Effector memory CD8-positive, alpha-beta T cell (primary cell): ENCODE results near the gene PPARG.
A peak's percentile ranks its signal among the peaks of the same experiment; 100 is the strongest.

Experiments used
- ATAC-seq: fragments of 150-1000 bp; cut with Tn5 transposase; replicated peaks from 2 replicates; pipeline ENCODE4 v1.10.0; 2021; ENCODE audit warnings: mild to moderate bottlenecking, moderate library complexity
- DNase-seq, 3 experiments: peaks; one replicate each; pipeline ENCODE4 v3.0.0; 2021
- H3K27ac Mint-ChIP-seq, 2 donors: one replicate each; pipeline ENCODE4 v1.8.0; 2022; ENCODE audit warnings: mild to moderate bottlenecking in 2 of 2, mixed read lengths in 2 of 2, moderate library complexity in 2 of 2
- H3K27me3 Mint-ChIP-seq, 2 donors: one replicate each; pipeline ENCODE4 v1.8.0; 2022; ENCODE audit warnings: mixed read lengths in 2 of 2
- H3K36me3 Mint-ChIP-seq: one replicate; pipeline ENCODE4 v1.8.0; 2022; ENCODE audit warnings: mild to moderate bottlenecking, moderate library complexity, mixed read lengths; ENCODE audit not compliant: insufficient read depth
- H3K4me1 Mint-ChIP-seq, 2 donors: one replicate each; pipeline ENCODE4 v1.8.0; 2022; ENCODE audit warnings: low read depth in 2 of 2, mixed read lengths in 2 of 2
- H3K4me3 Mint-ChIP-seq, 2 donors: one replicate each; pipeline ENCODE4 v1.8.0; 2022; ENCODE audit warnings: mild to moderate bottlenecking in 2 of 2, mixed read lengths in 2 of 2, moderate library complexity in 2 of 2
- H3K9me3 Mint-ChIP-seq, 2 donors: one replicate each; pipeline ENCODE4 v1.8.0; 2022; ENCODE audit warnings: mixed read lengths in 2 of 2

Gene PPARG

DNA sequence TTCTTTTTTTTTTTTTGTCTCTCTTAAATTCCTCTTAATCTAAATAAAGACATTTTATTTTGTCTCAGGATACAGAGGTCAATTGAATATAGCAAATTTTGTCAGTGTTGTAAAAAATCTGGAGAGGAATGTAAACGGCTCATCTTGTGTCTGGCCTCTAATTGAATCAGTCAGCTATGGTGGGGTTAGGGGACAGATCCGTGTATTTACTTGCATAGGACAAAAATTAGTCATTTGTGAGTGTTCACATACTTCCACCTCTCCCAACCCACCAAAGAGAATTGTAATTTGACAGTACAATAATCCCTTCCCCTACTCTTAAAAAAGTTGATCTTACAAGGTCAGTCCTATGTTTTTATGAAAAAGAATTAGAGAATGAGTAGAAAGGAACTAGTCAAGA is 18.3 kb downstream of the PPARG start:
- Mint-ChIP-seq H3K4me1 (no peaks in the 10 kb centered on the region), H3K27ac (no peak overlapping the region), H3K9me3 (no peaks in the 10 kb centered on the region), H3K27me3 (peaks cover 0 to 21% of the 10 kb centered on the region in 2 donors), H3K4me3 (no peak overlapping the region), H3K36me3 (no peaks in the 10 kb centered on the region)
- ATAC-seq, result no peak
- DNase-seq, result no peak

GRCh38 chr3:12308517-12308916 is 19.6 kb downstream of the PPARG start:
- ATAC-seq, result no peak
- Mint-ChIP-seq H3K4me3 (no peak overlapping the region), H3K27me3 (peaks cover 0 to 15% of the 10 kb centered on the region in 2 donors), H3K9me3 (no peaks in the 10 kb centered on the region), H3K36me3 (no peaks in the 10 kb centered on the region), H3K27ac (no peak overlapping the region), H3K4me1 (no peaks in the 10 kb centered on the region)
- no peak for DNase-seq

DNA sequence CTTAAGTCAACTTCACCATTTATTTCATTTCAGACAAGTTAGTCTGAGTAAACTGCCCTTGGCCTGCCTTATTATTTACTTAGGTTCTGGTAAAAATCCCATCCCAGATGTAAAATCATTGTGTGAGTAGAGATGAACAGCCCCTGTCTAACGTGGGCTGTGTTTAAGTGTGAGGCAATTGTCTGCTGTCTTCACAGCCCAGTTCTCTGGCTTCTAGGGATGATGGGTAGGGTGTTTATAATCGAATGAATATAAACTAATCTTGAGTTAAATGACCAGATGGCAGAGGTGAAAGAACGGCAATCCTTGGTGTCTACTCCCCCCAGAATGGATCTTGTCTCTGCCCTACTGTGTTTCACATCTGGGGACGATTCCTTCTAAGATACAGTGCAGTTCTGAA is 20.8 kb downstream of the PPARG start:
- no peaks in the 10 kb centered on the region for H3K9me3 Mint-ChIP-seq
- DNase-seq (no peak), ATAC-seq (no peak)
- peaks cover under 1 to 15% of the 10 kb centered on the region in 2 donors for H3K27me3 Mint-ChIP-seq
- no peaks in the 10 kb centered on the region for H3K4me1 Mint-ChIP-seq
- no peak overlapping the region for H3K4me3 Mint-ChIP-seq
- no peak overlapping the region for H3K27ac Mint-ChIP-seq
- H3K36me3 Mint-ChIP-seq, result no peaks in the 10 kb centered on the region

- H3K4me1 Mint-ChIP-seq, result no peaks in the 10 kb centered on the region
- DNase-seq, result no peak
- ATAC-seq, result no peak
- H3K27me3 Mint-ChIP-seq, result peaks cover 16 to 25% of the 10 kb centered on the region in 2 donors
- H3K9me3 Mint-ChIP-seq, result no peaks in the 10 kb centered on the region
- no peaks in the 10 kb centered on the region for H3K36me3 Mint-ChIP-seq
- H3K4me3 Mint-ChIP-seq, result no peak overlapping the region
- no peak overlapping the region for H3K27ac Mint-ChIP-seq
These were observed 23.1 kb downstream of the PPARG start for GRCh38 chr3:12312010-12312409.

- H3K4me3 Mint-ChIP-seq, result no peak overlapping the region
- H3K36me3 Mint-ChIP-seq, result no peaks in the 10 kb centered on the region
- H3K27me3 Mint-ChIP-seq, result peaks cover 16% of the 10 kb centered on the region in 2 donors
- DNase-seq (no peak), ATAC-seq (no peak)
- no peaks in the 10 kb centered on the region for H3K4me1 Mint-ChIP-seq
- no peaks in the 10 kb centered on the region for H3K9me3 Mint-ChIP-seq
- no peak overlapping the region for H3K27ac Mint-ChIP-seq
These were observed 24.6 kb downstream of the PPARG start for GRCh38 chr3:12313519-12313918.

- ATAC-seq (no peak), DNase-seq (no peak)
- Mint-ChIP-seq H3K27me3 (peaks cover 10 to 16% of the 10 kb centered on the region in 2 donors), H3K27ac (no peak overlapping the region), H3K9me3 (no peaks in the 10 kb centered on the region), H3K36me3 (no peaks in the 10 kb centered on the region), H3K4me3 (no peak overlapping the region), H3K4me1 (no peaks in the 10 kb centered on the region)
These were observed 27.4 kb downstream of the PPARG start for GRCh38 chr3:12316253-12316652.

DNA sequence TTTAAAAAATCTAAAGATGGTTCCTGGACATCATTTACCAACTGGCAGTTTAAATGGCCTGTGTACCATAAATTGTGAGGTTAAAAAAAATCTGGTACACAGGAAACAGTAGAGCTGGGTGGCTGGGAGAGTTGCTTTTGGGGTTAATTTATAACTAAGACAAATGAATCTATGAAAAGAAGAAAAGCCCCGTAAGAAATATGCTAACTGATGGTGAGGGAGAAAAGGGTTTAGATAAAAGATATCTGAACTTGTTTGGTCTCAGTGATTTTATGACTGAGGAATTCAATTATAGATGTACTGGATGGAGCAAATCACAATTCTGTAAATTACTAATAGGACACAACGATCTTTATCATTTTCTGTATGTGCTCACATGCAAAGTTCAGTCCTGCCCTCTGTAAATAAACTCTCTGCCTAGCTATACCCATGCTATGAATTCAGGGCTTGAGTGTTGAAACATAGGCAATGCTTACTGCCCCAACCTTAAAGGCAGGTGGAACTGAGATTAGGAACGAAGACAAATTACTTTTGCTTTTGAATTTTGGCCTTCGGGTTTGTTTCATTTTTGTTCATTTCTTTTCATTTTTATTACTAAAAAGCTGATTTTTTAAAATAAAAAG is 28.0 kb downstream of the PPARG start:
- Mint-ChIP-seq H3K36me3 (no peaks in the 10 kb centered on the region), H3K4me1 (no peaks in the 10 kb centered on the region), H3K27ac (no peak overlapping the region), H3K27me3 (peaks cover 10 to 16% of the 10 kb centered on the region in 2 donors), H3K9me3 (no peaks in the 10 kb centered on the region), H3K4me3 (no peak overlapping the region)
- no peak for ATAC-seq
- no peak for DNase-seq

DNA sequence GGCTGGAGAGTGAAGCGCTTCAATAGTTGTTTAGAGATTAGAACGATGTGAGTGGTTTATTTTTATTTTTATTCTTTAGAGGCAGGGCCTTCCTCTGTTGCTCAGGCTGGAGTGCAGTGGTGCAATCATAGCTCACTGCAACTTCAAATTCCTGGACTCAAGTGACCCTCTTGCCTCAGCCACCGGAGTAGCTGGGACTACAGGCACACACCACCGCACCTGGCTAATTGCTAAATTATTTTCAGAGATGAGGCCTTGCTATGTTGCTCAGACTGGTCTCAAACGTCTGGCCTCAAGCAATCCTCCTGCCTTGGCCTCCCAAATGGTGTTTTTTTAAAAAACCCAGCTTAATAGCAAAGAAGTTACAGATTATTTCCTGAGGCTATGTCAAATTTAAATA is 29.0 kb downstream of the PPARG start:
- Mint-ChIP-seq H3K27me3 (peaks cover 19 to 25% of the 10 kb centered on the region in 2 donors), H3K4me3 (no peak overlapping the region), H3K27ac (no peak overlapping the region), H3K36me3 (no peaks in the 10 kb centered on the region), H3K4me1 (no peaks in the 10 kb centered on the region), H3K9me3 (no peaks in the 10 kb centered on the region)
- ATAC-seq (no peak), DNase-seq (no peak)

DNA sequence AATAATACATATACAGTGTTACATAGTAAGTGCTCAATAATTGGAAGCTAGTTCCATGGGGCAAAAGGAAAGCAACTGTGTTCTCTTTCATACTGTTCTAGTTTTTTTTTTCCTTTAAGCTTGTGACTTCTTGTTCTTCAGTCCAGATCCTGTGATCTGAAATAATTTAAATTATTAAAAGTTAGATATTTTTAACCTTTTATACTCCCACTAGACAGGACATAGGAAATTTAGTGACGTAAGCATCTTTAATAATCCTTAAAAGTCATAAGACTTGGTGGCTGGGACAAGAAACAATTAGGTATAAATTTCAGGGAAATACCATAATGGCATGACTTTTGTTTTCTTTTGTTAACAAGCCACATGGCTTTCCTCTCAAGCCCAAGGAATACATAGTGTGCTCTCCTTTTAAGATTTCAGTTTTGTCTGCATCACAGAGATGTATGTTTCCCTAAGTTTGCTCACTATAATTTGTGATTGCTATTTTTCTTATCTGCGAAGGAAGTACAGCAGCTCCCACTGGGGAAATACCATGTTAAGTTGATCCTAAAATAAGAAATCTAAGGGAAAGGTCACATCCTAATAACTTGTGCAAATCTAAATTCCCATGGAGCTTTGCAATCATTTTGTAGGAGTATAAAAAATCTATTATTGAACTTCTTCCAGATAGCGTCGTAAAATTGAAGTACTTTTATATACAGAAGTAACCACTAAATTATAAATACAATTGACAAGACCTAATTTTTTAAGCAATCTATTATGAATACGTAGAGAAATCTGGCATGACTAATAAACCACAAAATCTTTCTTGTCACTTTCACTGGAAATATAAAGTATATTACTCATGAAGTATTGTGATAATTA is 30.1 kb downstream of the PPARG start:
- H3K4me3 Mint-ChIP-seq, result no peak overlapping the region
- H3K27me3 Mint-ChIP-seq, result peaks cover 30 to 36% of the 10 kb centered on the region in 2 donors
- H3K27ac Mint-ChIP-seq, result no peak overlapping the region
- H3K36me3 Mint-ChIP-seq, result no peaks in the 10 kb centered on the region
- DNase-seq (no peak), ATAC-seq (no peak)
- H3K4me1 Mint-ChIP-seq, result no peaks in the 10 kb centered on the region
- H3K9me3 Mint-ChIP-seq, result no peaks in the 10 kb centered on the region

GRCh38 chr3:12321015-12321414 is 32.1 kb downstream of the PPARG start:
- H3K4me3 Mint-ChIP-seq, result no peak overlapping the region
- no peak overlapping the region for H3K27ac Mint-ChIP-seq
- no peaks in the 10 kb centered on the region for H3K36me3 Mint-ChIP-seq
- H3K4me1 Mint-ChIP-seq, result no peaks in the 10 kb centered on the region
- peaks cover 25 to 26% of the 10 kb centered on the region in 2 donors for H3K27me3 Mint-ChIP-seq
- no peaks in the 10 kb centered on the region for H3K9me3 Mint-ChIP-seq
- ATAC-seq (no peak), DNase-seq (no peak)

DNA sequence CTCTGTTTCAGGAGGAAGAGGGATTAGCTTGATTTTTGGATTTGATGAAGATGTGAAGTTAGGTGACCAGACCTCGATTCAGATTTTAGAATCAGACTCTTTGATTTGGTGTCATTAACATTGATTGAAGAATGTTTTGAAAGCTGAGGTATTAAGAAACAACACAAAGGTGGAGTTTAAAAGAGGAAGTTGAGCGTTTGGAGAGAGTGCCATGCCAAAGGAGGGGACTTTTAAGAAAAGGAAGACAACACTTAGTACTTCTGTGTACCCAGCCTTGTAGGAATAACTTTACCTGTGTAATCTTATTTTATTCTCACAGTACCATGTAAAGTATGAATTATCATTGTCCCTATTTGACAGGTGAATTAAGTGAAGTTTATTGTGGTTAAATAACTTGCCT is 34.4 kb downstream of the PPARG start:
- no peak for ATAC-seq
- Mint-ChIP-seq H3K27me3 (peaks cover 21 to 22% of the 10 kb centered on the region in 2 donors), H3K36me3 (no peaks in the 10 kb centered on the region), H3K4me3 (no peak overlapping the region), H3K27ac (peak overlapping the region in 1 of 2 donors; percentile 64), H3K9me3 (no peaks in the 10 kb centered on the region), H3K4me1 (no peaks in the 10 kb centered on the region)
- DNase-seq, result no peak

DNA sequence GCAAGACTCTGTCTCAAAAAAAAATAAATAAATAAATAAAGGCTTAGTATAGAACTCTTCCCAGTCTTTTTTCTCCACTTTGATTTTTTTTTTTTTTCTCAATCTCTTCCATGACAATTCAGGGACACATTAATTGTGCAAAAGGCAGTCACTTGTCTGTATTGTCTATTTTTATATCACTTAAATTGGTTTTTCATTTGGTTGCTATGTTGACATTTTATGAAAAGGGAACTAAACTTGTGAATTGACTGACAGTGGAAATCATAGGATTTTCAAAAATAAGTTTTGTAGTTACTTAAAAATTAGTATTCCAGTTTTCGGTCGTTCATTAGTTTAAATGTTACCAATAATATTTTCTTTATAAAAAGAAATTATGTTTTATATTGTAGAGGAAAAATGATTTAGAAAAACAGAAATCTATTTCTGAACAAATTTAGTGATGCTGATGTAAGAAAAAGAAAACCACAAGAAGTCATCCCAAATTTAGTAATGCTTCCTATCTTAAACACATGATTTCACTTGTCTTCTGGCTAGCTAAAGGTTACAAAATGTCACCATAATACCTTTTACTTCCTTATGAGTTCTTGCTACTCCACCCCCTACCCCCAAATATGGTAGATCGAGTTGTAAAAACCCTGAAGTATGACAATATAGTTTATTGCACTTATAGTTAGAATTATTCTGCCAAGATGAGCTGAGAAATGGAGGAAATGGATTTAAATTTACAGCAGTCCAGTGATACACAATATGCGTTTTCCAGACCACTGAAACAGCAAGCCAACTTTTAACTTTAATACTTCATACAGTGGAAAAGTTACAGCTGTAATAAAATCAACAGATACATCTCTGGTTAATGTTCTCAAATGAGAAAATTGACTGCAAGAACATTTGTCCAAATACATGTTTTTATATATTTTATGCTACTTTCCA is 37.0 kb downstream of the PPARG start:
- no peak overlapping the region for H3K4me3 Mint-ChIP-seq
- H3K36me3 Mint-ChIP-seq, result no peaks in the 10 kb centered on the region
- peaks cover 21 to 22% of the 10 kb centered on the region in 2 donors for H3K27me3 Mint-ChIP-seq
- ATAC-seq (no peak), DNase-seq (no peak)
- no peaks in the 10 kb centered on the region for H3K4me1 Mint-ChIP-seq
- H3K9me3 Mint-ChIP-seq, result no peaks in the 10 kb centered on the region
- H3K27ac Mint-ChIP-seq, result no peak overlapping the region

GRCh38 chr3:12327021-12327420 is 38.2 kb downstream of the PPARG start:
- no peak overlapping the region for H3K27ac Mint-ChIP-seq
- H3K4me1 Mint-ChIP-seq, result no peaks in the 10 kb centered on the region
- no peaks in the 10 kb centered on the region for H3K9me3 Mint-ChIP-seq
- peaks cover 21 to 22% of the 10 kb centered on the region in 2 donors for H3K27me3 Mint-ChIP-seq
- no peak overlapping the region for H3K4me3 Mint-ChIP-seq
- no peaks in the 10 kb centered on the region for H3K36me3 Mint-ChIP-seq
- DNase-seq (no peak), ATAC-seq (no peak)
